ENCODE data around the gene EGFR.

DNA sequence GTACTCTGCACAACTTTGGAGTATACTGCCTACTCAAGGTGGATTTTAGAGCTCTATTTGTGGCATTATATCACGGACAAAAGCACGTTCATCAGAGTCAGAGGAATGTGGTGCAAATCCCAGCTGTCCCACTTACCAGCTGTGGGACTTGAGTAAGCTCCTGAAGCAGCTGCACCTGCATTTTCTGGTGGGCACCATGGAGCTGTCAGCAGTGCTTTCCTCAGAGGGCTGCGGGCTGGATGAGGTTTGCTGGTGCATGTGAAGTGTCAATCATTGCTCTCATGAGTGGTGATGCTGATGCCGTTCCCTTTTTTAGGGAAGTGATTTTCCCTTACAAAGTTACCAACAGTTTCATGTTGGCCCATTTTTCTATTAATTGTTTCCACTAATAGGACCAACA is 53.4 kb downstream of the EGFR start:
- TF ChIP-seq ZNF8 (CRISPR knock-in tag; IDR thresholded peaks at IDR 0.05) = no peak
- no peak for TF ChIP-seq ZFP3 (CRISPR knock-in tag; IDR thresholded peaks at IDR 0.05)
- TF ChIP-seq BACH2 (CRISPR knock-in tag; IDR thresholded peaks at IDR 0.05; ENCODE audit: borderline replicate concordance) = no peak
- TF ChIP-seq SNAI2 (CRISPR knock-in tag; IDR thresholded peaks at IDR 0.05) = no peak
- no peak for TF ChIP-seq ARNTL (CRISPR knock-in tag; IDR thresholded peaks at IDR 0.05; ENCODE audit: borderline replicate concordance, low read depth)
- TF ChIP-seq CSDC2 (CRISPR knock-in tag; IDR thresholded peaks at IDR 0.05) = no peak

Data from SK-N-SH treated with all-trans-retinoic acid at 6 μM for 48 hours (cell line).